C1 segment of cervical spinal cord (tissue), 14 donors: Measurements from ENCODE around the gene NAIF1.

ENCODE experiments used
- DNase-seq, 14 donors: peaks; one replicate each; lab custom pipeline; 2025; lab: John Stamatoyannopoulos, UW

The NAIF1 gene

GRCh38 chr9:128102861-128103588 lies 35.9 kb upstream of the NAIF1 start:
- peak in 1 of 14 donors; percentile 19 for DNase-seq

GRCh38 chr9:128102196-128102595 lies 35.1 kb upstream of the NAIF1 start:
- DNase-seq, result no peak

GRCh38 chr9:128101690-128102089 lies 34.6 kb upstream of the NAIF1 start:
- no peak for DNase-seq

GRCh38 chr9:128101231-128101661 lies 34.1 kb upstream of the NAIF1 start:
- DNase-seq, result no peak

- no peak for DNase-seq
Observed at GRCh38 chr9:128100581-128100980, 33.5 kb upstream of the NAIF1 start.

GRCh38 chr9:128099932-128100491 lies 32.9 kb upstream of the NAIF1 start:
- peak in 3 of 14 donors; percentile 33 to 64 (median 55) for DNase-seq

GRCh38 chr9:128099231-128099931 lies 32.3 kb upstream of the NAIF1 start:
- DNase-seq, result no peak

GRCh38 chr9:128098297-128099230 lies 31.4 kb upstream of the NAIF1 start:
- peak in 12 of 14 donors; percentile 24 to 89 (median 67) for DNase-seq

- DNase-seq, result peak in 1 of 14 donors; percentile 51
Observed at GRCh38 chr9:128097543-128098296, 30.6 kb upstream of the NAIF1 start.

- DNase-seq, result no peak
Observed at GRCh38 chr9:128096616-128097536, 29.8 kb upstream of the NAIF1 start.

GRCh38 chr9:128094950-128095544 lies 27.9 kb upstream of the NAIF1 start:
- no peak for DNase-seq

GRCh38 chr9:128094166-128094949 lies 27.2 kb upstream of the NAIF1 start:
- peak in 13 of 14 donors; percentile 18 to 93 (median 68) for DNase-seq

GRCh38 chr9:128093011-128093410 lies 25.9 kb upstream of the NAIF1 start:
- DNase-seq, result no peak

- no peak for DNase-seq
Observed at GRCh38 chr9:128092199-128092977, 25.3 kb upstream of the NAIF1 start.

- peak in 9 of 14 donors; percentile 27 to 78 (median 64) for DNase-seq
Observed at GRCh38 chr9:128091571-128091970, 24.5 kb upstream of the NAIF1 start.

- DNase-seq, result peak in 12 of 14 donors; percentile 38 to 96 (median 74)
Observed at GRCh38 chr9:128091144-128091543, 24.0 kb upstream of the NAIF1 start.

GRCh38 chr9:128089299-128089698 lies 22.2 kb upstream of the NAIF1 start:
- DNase-seq, result no peak
